Activated CD4-positive, alpha-beta T cell treated with anti-CD3 and anti-CD28 coated beads, Interleukin-2, amount 10 ng/mL, durations not matched to agents 7 days and 5 days (primary cell): ENCODE results near the gene ATL3. TPM values are rescaled to one million over a fixed set of nuclear protein-coding genes. Genes with fewer than 3 reads are reported as not detected.
"Not testable (repeated sequence)": the region's sequence is repeated elsewhere in the genome, so short reads cannot be mapped to it uniquely, and the experiment has no call there.

ENCODE experiments used
- CTCF ChIA-PET: fragments of 350-600 bp; sonication (Branson Sonifier 250); formaldehyde crosslinking; loops from one replicate; lab custom pipeline; 2021; ENCODE audit warnings: antibody characterized with exemption; lab: Charles Lee
- POLR2A ChIA-PET: fragments of 350-600 bp; sonication (Branson Sonifier 250); formaldehyde crosslinking; loops from one replicate; lab custom pipeline; 2021; ENCODE audit warnings: antibody characterized with exemption; lab: Charles Lee
- DNase-seq: peaks from one replicate; pipeline ENCODE4 v3.0.0-alpha.2; 2020
- H3K27ac Mint-ChIP-seq: one replicate; pipeline ENCODE4 v1.8.0; 2021; ENCODE audit warnings: mild to moderate bottlenecking, moderate library complexity, mixed read lengths
- H3K27me3 Mint-ChIP-seq: one replicate; pipeline ENCODE4 v1.8.0; 2021; ENCODE audit warnings: mixed read lengths
- H3K36me3 Mint-ChIP-seq: one replicate; pipeline ENCODE4 v1.8.0; 2021; ENCODE audit warnings: low read depth, mixed read lengths
- H3K4me1 Mint-ChIP-seq: one replicate; pipeline ENCODE4 v1.8.0; 2021; ENCODE audit warnings: mixed read lengths
- H3K4me3 Mint-ChIP-seq: one replicate; pipeline ENCODE4 v1.8.0; 2021; ENCODE audit warnings: mild to moderate bottlenecking, moderate library complexity, mixed read lengths
- H3K9me3 Mint-ChIP-seq: one replicate; pipeline ENCODE4 v1.8.0; 2021; ENCODE audit warnings: mixed read lengths
- total RNA-seq, 2 experiments: library from RNA; stranded (reverse); gene quantifications; one replicate each; pipeline ENCODE4 v1.2.3, GENCODE V29; 2021

Gene ATL3
- total RNA-seq, 2 experiments from 2014 or later = 35.8 to 37.3 TPM

GRCh38 chr11:63698976-63699733 lies 28.0 kb upstream of the ATL3 start:
- no peaks in the 10 kb centered on the region for H3K27me3 Mint-ChIP-seq

GRCh38 chr11:63694596-63694995 lies 23.4 kb upstream of the ATL3 start:
- POLR2A ChIA-PET = no interaction called here
- DNase-seq = no peak
- H3K27ac Mint-ChIP-seq = no peak overlapping the region
- no peaks in the 10 kb centered on the region for H3K9me3 Mint-ChIP-seq
- peaks cover 4% of the 10 kb centered on the region for H3K36me3 Mint-ChIP-seq
- no peaks in the 10 kb centered on the region for H3K27me3 Mint-ChIP-seq
- CTCF ChIA-PET = interaction anchor here (1.5 kb wide), 1 partner anchor 21 kb away, joined by 4 read pairs; no protein-coding TSS in a partner anchor
- H3K4me1 Mint-ChIP-seq = peaks cover 5% of the 10 kb centered on the region
- H3K4me3 Mint-ChIP-seq = no peak overlapping the region

More at GRCh38 chr11:63698976-63699733, 28.0 kb upstream of the ATL3 start:
- ChIA-PET CTCF (interaction anchor here (0.9 to 1.8 kb wide), 3 partner anchors 9 to 16 kb away, joined by 3 to 8 read pairs (median 5); no protein-coding TSS in a partner anchor), POLR2A (no interaction called here)
- no peak for DNase-seq
- Mint-ChIP-seq H3K36me3 (peaks cover 5% of the 10 kb centered on the region), H3K9me3 (no peaks in the 10 kb centered on the region), H3K27ac (no peak overlapping the region), H3K4me3 (no peak overlapping the region), H3K4me1 (no peaks in the 10 kb centered on the region)

GRCh38 chr11:63687845-63688244 lies 16.7 kb upstream of the ATL3 start:
- no peak for DNase-seq

GRCh38 chr11:63686926-63687325 lies 15.8 kb upstream of the ATL3 start:
- Mint-ChIP-seq H3K9me3 (no peaks in the 10 kb centered on the region), H3K27me3 (no peaks in the 10 kb centered on the region), H3K27ac (no peak overlapping the region), H3K4me1 (peaks cover 35% of the 10 kb centered on the region), H3K4me3 (no peak overlapping the region), H3K36me3 (peaks cover 6% of the 10 kb centered on the region)
- CTCF ChIA-PET = interaction anchor here (0.6 to 0.7 kb wide), 3 partner anchors 13 to 464 kb away, joined by 3 to 5 read pairs (median 3); no protein-coding TSS in a partner anchor
- POLR2A ChIA-PET = interaction anchor here (0.6 kb wide), 1 partner anchor 21 kb away, joined by 3 read pairs; no protein-coding TSS in a partner anchor
- DNase-seq = no peak

More at GRCh38 chr11:63687845-63688244, 16.7 kb upstream of the ATL3 start:
- POLR2A ChIA-PET = interaction anchor here (0.6 kb wide), 1 partner anchor 42 kb away, joined by 3 read pairs; no protein-coding TSS in a partner anchor
- Mint-ChIP-seq H3K27ac (no peak overlapping the region), H3K4me1 (peaks cover 26% of the 10 kb centered on the region), H3K27me3 (no peaks in the 10 kb centered on the region), H3K36me3 (peaks cover 6% of the 10 kb centered on the region), H3K9me3 (no peaks in the 10 kb centered on the region), H3K4me3 (no peak overlapping the region)
- CTCF ChIA-PET = no interaction called here

DNA sequence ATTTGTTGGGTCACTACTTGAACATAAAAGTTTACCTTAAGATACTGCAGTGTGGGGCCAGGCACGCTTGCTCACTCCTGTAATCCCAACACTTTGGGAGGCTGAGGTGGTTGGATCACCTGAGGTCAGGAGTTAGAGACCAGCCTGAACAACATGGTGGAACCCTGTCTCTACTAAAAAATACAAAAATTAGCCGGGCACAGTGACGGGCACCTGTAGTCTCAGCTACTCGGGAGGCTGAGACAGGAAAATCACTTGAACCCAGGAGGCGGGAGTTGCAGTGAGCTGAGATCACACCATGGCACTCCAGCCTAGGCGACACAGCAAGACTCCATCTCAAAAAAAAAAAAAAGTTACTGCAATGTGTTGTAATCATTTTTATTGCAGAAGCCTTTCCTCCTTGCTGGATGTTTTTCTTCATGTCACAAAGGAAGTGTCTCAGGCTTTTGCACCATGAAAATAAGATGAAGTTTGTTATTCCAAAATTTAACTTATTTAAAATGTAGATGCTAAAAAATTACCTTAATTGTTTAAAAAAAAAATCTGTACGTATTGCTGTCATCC lies 14.1 kb upstream of the ATL3 start:
- not testable (repeated sequence) for H3K36me3 Mint-ChIP-seq, H3K9me3 Mint-ChIP-seq

GRCh38 chr11:63683133-63683991 lies 12.2 kb upstream of the ATL3 start:
- peaks cover 34% of the 10 kb centered on the region for H3K4me1 Mint-ChIP-seq
- POLR2A ChIA-PET = no interaction called here

More for the DNA sequence above, 14.1 kb upstream of the ATL3 start:
- DNase-seq, CTCF ChIA-PET, H3K27me3 Mint-ChIP-seq, H3K27ac Mint-ChIP-seq, H3K4me3 Mint-ChIP-seq, POLR2A ChIA-PET: not testable (repeated sequence)
- H3K4me1 Mint-ChIP-seq = peaks cover 43% of the 10 kb centered on the region

GRCh38 chr11:63682066-63683021 lies 11.2 kb upstream of the ATL3 start:
- Mint-ChIP-seq H3K27ac (peak overlapping the region; percentile 94), H3K36me3 (peaks cover 5% of the 10 kb centered on the region), H3K9me3 (no peaks in the 10 kb centered on the region), H3K4me3 (peak overlapping the region; percentile 86), H3K4me1 (peaks cover 30% of the 10 kb centered on the region), H3K27me3 (no peaks in the 10 kb centered on the region)
- ChIA-PET POLR2A (no interaction called here), CTCF (interaction anchor here (0.6 to 1.6 kb wide), 6 partner anchors 13 to 875 kb away, joined by 3 to 7 read pairs (median 3); no protein-coding TSS in a partner anchor)
- no peak for DNase-seq

More at GRCh38 chr11:63683133-63683991, 12.2 kb upstream of the ATL3 start:
- no peak for DNase-seq
- H3K4me3 Mint-ChIP-seq = peak overlapping the region; percentile 86
- no peaks in the 10 kb centered on the region for H3K9me3 Mint-ChIP-seq
- H3K36me3 Mint-ChIP-seq = peaks cover 5% of the 10 kb centered on the region
- peak overlapping the region; percentile 19 for H3K27ac Mint-ChIP-seq
- H3K27me3 Mint-ChIP-seq = no peaks in the 10 kb centered on the region
- CTCF ChIA-PET = no interaction called here

- no peaks in the 10 kb centered on the region for H3K27me3 Mint-ChIP-seq
- H3K36me3 Mint-ChIP-seq = peaks cover 5% of the 10 kb centered on the region
- CTCF ChIA-PET = interaction anchor here (0.6 to 1.6 kb wide), 7 partner anchors 9 to 180 kb away, joined by 3 to 7 read pairs (median 5); partner anchors contain the start of gene ATL3
- POLR2A ChIA-PET = no interaction called here
- peaks cover 29% of the 10 kb centered on the region for H3K4me1 Mint-ChIP-seq
- DNase-seq = peak; percentile 98
- no peaks in the 10 kb centered on the region for H3K9me3 Mint-ChIP-seq
- H3K27ac Mint-ChIP-seq = peak within 1 kb of the TSS; percentile 94
- peak within 1 kb of the TSS; percentile 86 for H3K4me3 Mint-ChIP-seq
Observed at GRCh38 chr11:63681321-63682065, 10.3 kb upstream of the ATL3 start, which contains the start of gene RTN3. Gene RTN3 (plus strand): TSS chr11:63681500. CDS start chr11:63681637, 137 bp downstream.

DNA sequence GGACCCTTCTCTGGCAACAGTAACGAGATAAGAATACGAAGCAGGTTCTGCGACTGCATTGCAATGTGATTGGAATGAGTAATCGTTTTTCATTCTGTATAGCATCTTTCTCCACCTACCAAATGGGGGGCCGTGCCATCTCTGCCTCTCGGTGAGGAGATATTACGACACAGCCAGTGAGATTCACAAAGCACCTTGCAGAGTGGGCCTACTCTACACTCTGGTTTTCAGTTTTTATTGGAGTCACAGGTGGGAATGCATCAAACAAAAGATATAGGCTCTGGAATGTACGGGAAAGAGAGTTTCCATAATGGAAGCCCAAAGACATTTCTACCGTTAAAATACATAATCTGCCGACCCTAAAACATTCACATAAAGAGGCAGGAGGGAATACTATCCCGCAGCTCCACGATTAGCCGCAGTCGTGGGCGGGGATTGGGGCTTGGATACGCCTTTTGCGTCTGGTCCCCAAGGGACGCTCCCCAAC lies 9.7 kb upstream of the ATL3 start:
- peak overlapping the region; percentile 86 for H3K4me3 Mint-ChIP-seq

DNA sequence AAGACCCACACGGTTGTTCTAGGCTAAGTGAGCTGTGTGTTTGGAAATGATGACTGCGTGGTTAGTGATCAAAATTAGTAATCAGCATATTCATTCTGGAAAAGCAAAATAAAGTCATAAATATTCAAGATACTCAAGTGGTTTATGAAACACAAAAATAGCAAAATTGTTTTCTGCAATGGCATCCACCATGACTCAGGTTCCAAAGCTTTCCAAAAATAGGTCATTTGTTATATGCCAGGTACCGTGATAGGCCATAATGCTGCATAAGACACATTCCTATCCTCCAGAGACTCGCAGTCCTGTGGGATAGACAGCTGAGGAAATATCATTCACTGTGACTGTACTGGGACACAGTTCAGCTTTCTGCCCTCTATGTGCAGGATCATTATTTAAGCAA lies 2.4 kb upstream of the ATL3 start:
- H3K36me3 Mint-ChIP-seq = peaks cover 11% of the 10 kb centered on the region
- CTCF ChIA-PET = interaction anchor here (0.5 to 1.6 kb wide), 4 partner anchors 8 to 22 kb away, joined by 3 to 5 read pairs (median 4); partner anchors contain the start of gene RTN3
- DNase-seq = no peak
- H3K27ac Mint-ChIP-seq = no peak overlapping the region
- no peak overlapping the region for H3K4me3 Mint-ChIP-seq
- H3K27me3 Mint-ChIP-seq = no peaks in the 10 kb centered on the region
- H3K9me3 Mint-ChIP-seq = no peaks in the 10 kb centered on the region
- peaks cover 23% of the 10 kb centered on the region for H3K4me1 Mint-ChIP-seq
- POLR2A ChIA-PET = no interaction called here

More for the DNA sequence above, 9.7 kb upstream of the ATL3 start:
- ChIA-PET CTCF (interaction anchor here (0.6 to 1.6 kb wide), 5 partner anchors 8 to 181 kb away, joined by 3 to 5 read pairs (median 5); partner anchors contain the start of gene ATL3), POLR2A (no interaction called here)
- H3K36me3 Mint-ChIP-seq = peaks cover 5% of the 10 kb centered on the region
- no peaks in the 10 kb centered on the region for H3K27me3 Mint-ChIP-seq
- peaks cover 27% of the 10 kb centered on the region for H3K4me1 Mint-ChIP-seq
- DNase-seq = no peak
- H3K9me3 Mint-ChIP-seq = no peaks in the 10 kb centered on the region
- peak overlapping the region; percentile 94 for H3K27ac Mint-ChIP-seq
